CD4-positive, alpha-beta T cell treated with Interleukin-6 at 100 ng/mL for 8 hours (primary cell): ENCODE data around the gene SPSB1.
"Not testable (repeated sequence)": the region's sequence is repeated elsewhere in the genome, so short reads cannot be mapped to it uniquely, and the experiment has no call there.

ENCODE experiments used
- DNase-seq: peaks from one replicate; pipeline ENCODE4 v3.0.0-alpha.2; 2020; ENCODE audit warnings: mixed read lengths, low spot score

The SPSB1 gene

GRCh38 chr1:9279172-9279840 lies 13.4 kb upstream of the SPSB1 start:
- no peak for DNase-seq

DNA sequence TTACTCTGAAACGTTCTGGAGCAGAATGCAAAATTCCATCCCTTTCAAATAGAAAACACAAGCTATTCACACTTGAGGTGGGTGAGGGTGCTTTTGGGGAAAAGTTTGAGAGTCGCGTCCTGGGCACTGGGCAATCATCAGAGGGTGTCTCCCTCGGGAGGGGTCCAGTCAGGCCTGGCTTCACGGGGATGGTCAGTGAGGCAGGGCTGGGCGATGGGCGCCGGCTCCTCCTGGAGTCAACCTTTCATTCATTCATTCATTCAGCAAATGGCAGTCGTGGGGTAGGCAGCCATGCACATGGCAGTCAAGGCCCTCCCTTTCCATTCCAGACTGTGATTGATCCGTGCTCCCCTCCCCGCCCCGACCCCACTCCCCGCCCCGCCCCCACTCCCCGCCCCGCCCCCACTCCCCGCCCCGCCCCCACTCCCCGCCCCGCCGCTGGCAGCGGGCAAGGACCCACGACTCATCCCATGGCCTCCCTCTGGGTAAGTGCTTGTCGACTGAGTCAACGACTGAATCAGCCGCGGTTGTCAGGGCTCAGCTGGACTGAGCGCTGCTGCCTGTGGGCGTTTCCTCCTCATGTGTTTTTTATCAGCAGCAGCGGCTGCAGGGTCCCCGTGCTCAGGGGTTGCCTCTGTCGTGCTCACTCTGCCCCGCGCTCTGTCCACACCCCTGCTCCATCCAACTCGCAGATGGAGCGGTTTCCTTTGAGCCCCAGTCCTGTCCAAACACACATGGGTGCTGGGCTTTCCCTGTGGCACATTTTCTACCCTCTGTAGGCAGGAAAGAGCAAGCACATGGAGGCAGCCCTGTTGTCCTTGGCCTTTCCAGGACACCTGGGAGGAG lies 12.5 kb upstream of the SPSB1 start:
- no peak for DNase-seq

GRCh38 chr1:9281071-9281827 lies 11.4 kb upstream of the SPSB1 start:
- DNase-seq: no peak

DNA sequence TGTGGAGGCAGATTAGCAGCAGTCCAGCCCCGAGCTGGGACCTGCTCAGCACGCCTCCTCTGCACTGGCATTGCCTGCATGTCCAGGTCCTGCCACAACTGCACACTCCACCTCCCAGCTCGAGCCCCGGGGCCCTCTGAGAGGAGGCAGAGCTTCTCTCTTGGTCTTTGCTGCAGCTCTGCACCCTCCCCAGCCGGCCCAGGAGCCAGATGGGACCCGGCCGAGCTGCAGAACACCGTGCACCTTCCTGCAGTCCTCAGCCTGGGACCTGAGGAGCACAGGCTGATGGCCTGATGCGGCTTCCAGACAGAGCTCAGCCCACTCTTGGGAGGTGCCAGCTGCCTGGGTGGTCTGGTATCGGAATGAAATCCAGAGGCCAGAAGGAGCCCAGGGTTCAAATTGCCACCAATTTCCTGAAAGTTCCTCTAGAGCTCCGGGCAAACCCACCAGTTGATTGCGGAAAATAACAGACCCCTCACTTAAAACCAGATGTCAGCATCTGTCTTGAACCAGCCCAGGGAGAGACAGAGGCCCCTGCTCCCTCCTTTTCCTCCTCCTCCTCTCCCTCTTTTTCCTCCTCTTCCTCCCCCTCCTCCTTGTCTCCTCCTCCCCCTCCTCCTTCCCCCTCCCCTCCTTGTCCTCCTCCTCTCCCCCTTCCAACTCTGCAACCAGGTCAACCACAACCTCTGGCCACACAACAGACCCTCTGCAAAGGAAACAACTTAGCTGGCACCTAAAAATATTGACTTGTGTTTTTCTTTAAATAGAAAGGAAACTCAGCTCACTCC lies 10.6 kb upstream of the SPSB1 start:
- no peak for DNase-seq

GRCh38 chr1:9282696-9282955 lies 10.1 kb upstream of the SPSB1 start:
- DNase-seq: no peak

GRCh38 chr1:9284061-9284460 lies 8.6 kb upstream of the SPSB1 start:
- DNase-seq: no peak

- no peak for DNase-seq
Measured at GRCh38 chr1:9286556-9286955, 6.1 kb upstream of the SPSB1 start.

DNA sequence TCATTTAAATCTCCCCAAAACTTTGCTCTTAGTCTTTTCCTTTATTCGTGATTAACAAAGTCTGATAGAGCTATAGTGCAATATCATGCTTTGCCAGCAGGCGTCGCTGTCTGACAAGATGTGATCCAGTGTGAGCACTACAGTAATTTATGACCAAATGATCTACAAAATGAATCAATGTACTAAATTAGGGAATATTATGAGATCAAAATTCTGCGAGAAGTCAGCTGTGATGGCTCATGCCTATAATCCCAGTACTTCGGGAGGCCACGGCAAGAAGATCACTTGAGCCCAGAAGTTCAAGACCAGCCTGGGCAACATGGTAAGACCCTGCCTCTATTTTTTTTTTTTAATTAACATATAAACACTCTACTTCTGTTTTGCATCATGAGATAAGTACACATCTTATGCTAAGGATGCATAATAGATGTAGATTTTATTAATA lies 3.6 kb upstream of the SPSB1 start:
- peak; percentile 78 for DNase-seq

GRCh38 chr1:9289711-9290485 lies 2.8 kb upstream of the SPSB1 start:
- no peak for DNase-seq

DNA sequence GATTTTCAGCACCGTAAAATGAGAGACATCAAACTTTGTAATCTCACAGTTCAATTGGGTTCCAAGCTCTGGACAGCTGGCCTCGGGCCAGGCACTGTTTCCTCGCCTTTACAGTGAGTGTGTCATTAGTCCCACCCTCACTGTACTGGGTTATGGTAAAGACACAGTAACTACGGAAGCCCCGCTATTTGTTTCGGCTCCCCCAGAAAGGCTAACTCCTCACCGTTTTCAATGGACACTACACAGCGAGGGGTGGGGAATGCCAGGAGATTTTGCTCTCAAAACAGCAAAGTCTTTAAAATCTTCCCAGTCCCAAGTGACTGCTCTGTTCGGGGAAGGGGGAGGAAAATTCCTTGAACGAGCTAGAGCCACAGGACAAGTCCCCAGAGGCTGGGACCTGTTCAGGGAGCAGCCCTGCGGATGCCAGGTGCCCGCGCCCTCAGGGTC lies 757 bp upstream of the SPSB1 start:
- no peak for DNase-seq

GRCh38 chr1:9293241-9293532 lies 493 bp downstream of the SPSB1 start:
- no peak for DNase-seq

DNA sequence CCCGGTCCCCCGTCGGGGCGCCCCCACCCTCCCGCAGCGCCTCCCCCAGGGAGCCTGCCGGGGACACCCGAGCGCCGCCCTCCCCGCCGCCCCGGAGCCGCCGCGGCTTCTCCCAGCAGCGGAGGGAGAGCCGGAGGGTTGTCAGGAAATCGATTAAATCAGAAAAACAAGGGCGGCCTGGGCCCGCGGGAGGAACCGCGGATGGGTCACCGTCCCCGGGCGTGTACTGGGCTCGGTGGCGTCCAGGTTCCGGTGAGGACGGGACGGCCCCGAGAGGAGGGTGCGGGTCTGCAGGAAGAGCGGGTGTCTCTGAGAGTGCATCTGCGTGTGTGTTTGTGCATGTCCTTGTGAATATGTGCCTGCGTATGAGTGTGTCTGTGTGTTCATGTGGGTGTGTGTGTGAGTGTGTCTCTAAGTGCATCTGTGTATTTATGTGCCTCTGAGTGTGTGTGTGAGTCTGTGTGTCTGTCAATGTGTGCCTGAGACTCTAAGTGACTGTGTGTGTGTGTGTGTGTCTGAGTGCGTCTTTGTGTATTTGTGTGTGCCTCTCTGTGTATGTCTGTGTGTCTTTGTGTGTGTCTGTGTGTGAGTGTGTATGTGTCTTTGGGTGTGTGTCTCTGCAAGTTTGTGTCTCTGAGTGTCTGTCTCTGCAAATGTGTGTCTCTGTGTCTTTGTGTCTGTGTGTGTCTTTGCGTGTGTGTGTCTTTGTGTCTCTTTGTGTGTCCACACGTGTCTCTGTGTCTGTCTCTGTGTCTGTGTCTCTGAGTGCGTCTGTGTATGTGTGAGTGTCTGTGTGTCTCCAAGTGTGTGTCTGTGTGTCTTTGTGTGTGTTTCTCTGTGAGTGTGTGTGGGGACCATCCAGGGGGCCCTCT lies 1.1 kb downstream of the SPSB1 start:
- peak; percentile 35 for DNase-seq

DNA sequence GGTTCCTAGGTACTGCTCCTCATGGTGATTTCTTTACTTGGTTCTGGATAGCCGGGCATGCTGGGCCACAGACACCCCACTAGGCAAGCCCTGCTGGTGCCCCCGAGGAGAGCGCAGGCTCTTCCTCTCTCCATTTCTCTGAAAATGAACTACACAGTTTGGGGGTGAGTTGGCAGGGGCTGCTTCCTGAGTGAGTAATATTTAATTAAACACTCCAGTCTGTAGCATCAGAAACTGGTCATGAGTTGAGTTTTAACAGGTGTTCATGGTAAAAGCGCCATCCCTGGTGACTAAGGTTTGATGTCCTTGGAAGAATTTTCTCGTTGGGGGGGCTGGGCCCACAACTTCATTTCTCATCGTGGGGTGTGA lies 1.7 kb downstream of the SPSB1 start:
- DNase-seq: no peak

DNA sequence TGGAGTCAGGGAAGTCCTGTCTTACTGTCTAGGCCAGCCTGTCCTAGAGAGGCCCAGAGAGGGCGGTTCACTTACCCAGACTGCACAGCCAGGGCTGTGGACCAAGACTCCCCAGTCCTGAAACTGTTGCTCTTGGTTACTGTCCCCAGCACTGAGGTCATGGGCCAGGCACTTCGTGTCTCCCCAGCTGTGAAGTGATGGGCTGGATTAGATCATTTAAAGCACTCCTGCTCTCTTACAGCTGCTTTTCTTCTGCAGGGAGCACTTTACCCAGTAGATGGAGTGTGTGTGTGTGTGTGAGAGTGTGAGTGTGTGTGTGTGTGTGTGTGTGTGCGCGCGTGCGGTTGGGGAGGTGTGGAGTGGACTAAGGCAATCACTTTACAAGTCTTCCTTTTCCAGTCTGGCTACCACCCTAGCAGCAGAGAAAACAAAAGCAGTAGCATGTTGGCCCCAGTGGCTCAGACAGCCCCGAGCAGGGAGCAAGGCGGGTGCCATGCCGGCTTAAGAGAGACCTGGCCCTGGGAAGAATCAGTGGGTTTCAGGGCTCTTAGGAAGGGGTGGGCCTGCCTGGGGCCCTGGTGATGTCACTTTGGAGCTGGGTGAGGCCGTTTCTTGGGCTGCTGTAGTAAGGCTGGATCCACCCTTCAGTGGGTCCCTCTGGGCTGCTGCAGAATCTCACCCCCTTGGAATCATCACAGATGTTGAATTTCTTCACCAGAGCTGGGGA lies 2.4 kb downstream of the SPSB1 start:
- peak; percentile 22 for DNase-seq

DNA sequence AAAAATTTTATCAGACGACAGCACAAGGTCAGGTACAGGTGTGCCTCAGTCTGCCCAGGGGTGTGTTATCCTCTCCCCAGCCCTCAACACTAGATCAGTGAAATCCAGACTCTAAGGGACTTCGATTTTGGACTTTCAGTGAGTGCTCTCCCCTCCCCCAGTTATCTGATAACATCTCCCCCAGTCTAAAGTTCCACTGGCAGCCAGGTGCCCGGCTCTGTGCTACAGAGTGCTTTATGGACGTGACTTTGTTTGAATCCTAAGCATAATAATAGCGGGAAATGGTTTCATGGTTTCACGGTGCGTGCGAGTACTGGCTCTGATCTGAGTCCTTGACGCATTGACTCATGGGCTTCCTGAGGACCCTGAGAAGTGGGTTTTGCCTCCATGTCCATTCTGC lies 3.2 kb downstream of the SPSB1 start:
- no peak for DNase-seq

DNA sequence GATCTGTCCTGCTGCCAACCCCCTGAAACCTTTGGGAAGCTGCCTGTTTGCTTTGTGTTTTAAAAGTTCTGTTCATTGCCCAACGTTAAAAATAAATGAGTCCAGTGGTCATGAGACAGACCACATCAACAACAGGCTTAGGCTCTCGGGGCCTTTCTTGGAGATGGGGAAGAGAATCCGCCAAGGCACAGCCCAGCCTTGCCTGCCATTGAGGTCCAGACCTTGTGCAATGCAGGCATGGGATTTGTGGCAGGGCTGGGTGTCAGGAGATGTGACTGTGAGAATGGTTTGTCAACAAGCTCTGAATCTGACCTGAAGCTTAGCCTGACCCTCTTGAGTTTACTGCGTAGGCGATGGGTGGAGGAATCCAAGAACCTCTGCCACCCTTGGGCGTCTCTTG lies 4.2 kb downstream of the SPSB1 start:
- no peak for DNase-seq

DNA sequence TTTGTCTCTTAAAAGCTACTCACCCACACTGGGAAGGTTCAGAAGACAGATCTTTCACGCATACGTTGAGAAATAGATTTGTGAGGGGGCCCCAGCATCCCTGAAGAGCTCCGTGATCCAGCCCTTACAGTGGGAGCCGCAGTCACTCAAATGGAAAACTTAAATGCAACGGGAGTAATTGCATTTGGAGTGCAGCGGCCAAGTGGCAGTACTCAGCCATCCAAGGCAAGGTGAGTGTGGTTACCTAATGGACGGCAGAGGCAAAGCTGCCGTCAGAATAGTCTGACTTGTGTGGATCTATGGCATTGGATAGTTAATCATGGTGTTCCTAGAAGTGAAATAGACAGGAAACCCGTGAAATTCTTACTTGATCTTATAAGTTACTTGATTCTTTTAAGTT lies 5.1 kb downstream of the SPSB1 start:
- DNase-seq: no peak

GRCh38 chr1:9298282-9298681 lies 5.6 kb downstream of the SPSB1 start:
- no peak for DNase-seq

- DNase-seq: not testable (repeated sequence)
Measured at GRCh38 chr1:9299571-9300541, 7.2 kb downstream of the SPSB1 start.
